Stromal cell of bone marrow (primary cell): Measurements from ENCODE around the gene CYP3A4.
"Not testable (repeated sequence)": the region's sequence is repeated elsewhere in the genome, so short reads cannot be mapped to it uniquely, and the experiment has no call there.

ENCODE experiments used
- DNase-seq: peaks from one replicate; pipeline ENCODE4 v3.0.0-alpha.2; 2012; ENCODE audit warnings: low read depth

The CYP3A4 gene

GRCh38 chr7:99752356-99752755 is 31.6 kb downstream of the CYP3A4 start:
- no peak for DNase-seq

GRCh38 chr7:99751322-99752052 is 32.5 kb downstream of the CYP3A4 start:
- not testable (repeated sequence) for DNase-seq

GRCh38 chr7:99748846-99749579 is 35.0 kb downstream of the CYP3A4 start:
- no peak for DNase-seq

- not testable (repeated sequence) for DNase-seq
Observed at GRCh38 chr7:99746915-99747314, 37.1 kb downstream of the CYP3A4 start.

- not testable (repeated sequence) for DNase-seq
Observed at GRCh38 chr7:99745395-99745794, 38.6 kb downstream of the CYP3A4 start.

- no peak for DNase-seq
Observed at GRCh38 chr7:99742737-99743394, 41.1 kb downstream of the CYP3A4 start.

- DNase-seq, result no peak
Observed at GRCh38 chr7:99741441-99741795, 42.6 kb downstream of the CYP3A4 start.

- DNase-seq, result peak; percentile 46
Observed at GRCh38 chr7:99740573-99741440, 43.2 kb downstream of the CYP3A4 start.

- DNase-seq, result no peak
Observed at GRCh38 chr7:99739699-99740572, 44.0 kb downstream of the CYP3A4 start.

- no peak for DNase-seq
Observed at GRCh38 chr7:99737726-99738125, 46.3 kb downstream of the CYP3A4 start.

GRCh38 chr7:99736667-99737066 is 47.3 kb downstream of the CYP3A4 start:
- not testable (repeated sequence) for DNase-seq

- no peak for DNase-seq
Observed at GRCh38 chr7:99734987-99735386, 49.0 kb downstream of the CYP3A4 start, which contains the start of gene CYP3A7. TSS of gene CYP3A7 (minus strand) at chr7:99735196. CDS start at chr7:99735093, 103 bp downstream.

GRCh38 chr7:99733448-99733847 is 50.5 kb downstream of the CYP3A4 start:
- no peak for DNase-seq

- DNase-seq, result no peak
Observed at GRCh38 chr7:99733003-99733402, 51.0 kb downstream of the CYP3A4 start.

GRCh38 chr7:99731638-99732374 is 52.2 kb downstream of the CYP3A4 start:
- no peak for DNase-seq

GRCh38 chr7:99730992-99731391 is 53.0 kb downstream of the CYP3A4 start:
- no peak for DNase-seq

GRCh38 chr7:99730238-99730810 is 53.7 kb downstream of the CYP3A4 start:
- DNase-seq, result no peak

- DNase-seq, result no peak
Observed at GRCh38 chr7:99729486-99730237, 54.3 kb downstream of the CYP3A4 start.

GRCh38 chr7:99728615-99729014 is 55.4 kb downstream of the CYP3A4 start:
- DNase-seq, result no peak
